ENCODE results near the gene TTC3. TPM values are rescaled to one million over a fixed set of nuclear protein-coding genes. Genes with fewer than 3 reads are reported as not detected.

TTC3 gene
- total RNA-seq, 1 donor from 2014 or later = 203 TPM

DNA sequence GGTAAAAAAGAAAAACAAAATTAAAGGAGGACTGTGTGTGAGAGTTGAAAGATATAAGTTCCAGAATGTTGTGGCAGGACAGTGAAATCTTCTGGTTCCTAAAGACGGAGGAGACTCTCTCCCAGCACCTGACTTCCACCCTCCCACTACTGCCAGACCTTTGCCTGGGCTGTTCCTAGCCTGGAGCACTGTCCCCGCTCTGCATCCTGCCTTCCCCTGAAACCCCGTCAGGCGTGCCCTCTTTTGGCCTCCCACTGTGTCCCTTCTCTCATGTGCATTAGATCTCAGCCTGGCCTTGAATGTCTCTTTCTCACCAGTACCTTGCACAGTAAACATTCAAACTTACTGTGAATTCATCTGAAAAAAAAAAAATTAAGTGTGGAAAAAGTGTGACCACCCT, 120.0 kb downstream of the TTC3 start:
- H3K36me3 Mint-ChIP-seq = peaks cover 59% of the 10 kb centered on the region
- no peaks in the 10 kb centered on the region for H3K4me1 Mint-ChIP-seq (ENCODE audit: unreplicated experiment)
- H3K27me3 Mint-ChIP-seq = no peaks in the 10 kb centered on the region

DNA sequence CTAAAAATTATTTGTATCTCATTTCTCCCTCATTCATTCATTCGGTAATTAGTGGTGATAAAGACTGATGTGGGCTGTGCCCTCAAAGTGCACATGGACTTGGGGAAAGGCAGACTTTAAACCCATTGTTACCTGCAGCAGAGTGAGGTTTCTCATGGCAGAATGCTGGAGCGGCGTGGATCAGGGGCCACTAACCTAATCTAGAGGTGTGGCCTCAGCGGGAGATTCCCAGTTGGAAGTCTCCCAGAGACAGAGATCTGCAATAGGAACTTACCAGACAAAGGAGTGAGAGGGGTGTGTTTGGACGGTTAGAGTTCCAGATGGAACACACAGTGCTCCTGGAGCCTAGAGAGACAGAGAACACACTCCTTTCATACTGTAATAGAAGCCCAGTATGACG, 120.6 kb downstream of the TTC3 start:
- Mint-ChIP-seq H3K9me3 (no peaks in the 10 kb centered on the region), H3K27ac (no peak overlapping the region), H3K4me3 (no peak overlapping the region), H3K4me1 (ENCODE audit: unreplicated experiment) (no peaks in the 10 kb centered on the region), H3K36me3 (peaks cover 62% of the 10 kb centered on the region), H3K27me3 (no peaks in the 10 kb centered on the region)
- TF ChIP-seq, protein P1, sequence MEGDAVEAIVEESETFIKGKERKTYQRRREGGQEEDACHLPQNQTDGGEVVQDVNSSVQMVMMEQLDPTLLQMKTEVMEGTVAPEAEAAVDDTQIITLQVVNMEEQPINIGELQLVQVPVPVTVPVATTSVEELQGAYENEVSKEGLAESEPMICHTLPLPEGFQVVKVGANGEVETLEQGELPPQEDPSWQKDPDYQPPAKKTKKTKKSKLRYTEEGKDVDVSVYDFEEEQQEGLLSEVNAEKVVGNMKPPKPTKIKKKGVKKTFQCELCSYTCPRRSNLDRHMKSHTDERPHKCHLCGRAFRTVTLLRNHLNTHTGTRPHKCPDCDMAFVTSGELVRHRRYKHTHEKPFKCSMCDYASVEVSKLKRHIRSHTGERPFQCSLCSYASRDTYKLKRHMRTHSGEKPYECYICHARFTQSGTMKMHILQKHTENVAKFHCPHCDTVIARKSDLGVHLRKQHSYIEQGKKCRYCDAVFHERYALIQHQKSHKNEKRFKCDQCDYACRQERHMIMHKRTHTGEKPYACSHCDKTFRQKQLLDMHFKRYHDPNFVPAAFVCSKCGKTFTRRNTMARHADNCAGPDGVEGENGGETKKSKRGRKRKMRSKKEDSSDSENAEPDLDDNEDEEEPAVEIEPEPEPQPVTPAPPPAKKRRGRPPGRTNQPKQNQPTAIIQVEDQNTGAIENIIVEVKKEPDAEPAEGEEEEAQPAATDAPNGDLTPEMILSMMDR (conservative IDR thresholded peaks at IDR 0.05) = no peak
- DNase-seq (ENCODE audit: extremely low spot score, unreplicated experiment) = no peak

More for the DNA sequence above, 120.0 kb downstream of the TTC3 start:
- Mint-ChIP-seq H3K27ac (no peak overlapping the region), H3K9me3 (no peaks in the 10 kb centered on the region), H3K4me3 (no peak overlapping the region)
- no peak for DNase-seq (ENCODE audit: extremely low spot score, unreplicated experiment)
- TF ChIP-seq, protein P1 (conservative IDR thresholded peaks at IDR 0.05) = no peak

DNA sequence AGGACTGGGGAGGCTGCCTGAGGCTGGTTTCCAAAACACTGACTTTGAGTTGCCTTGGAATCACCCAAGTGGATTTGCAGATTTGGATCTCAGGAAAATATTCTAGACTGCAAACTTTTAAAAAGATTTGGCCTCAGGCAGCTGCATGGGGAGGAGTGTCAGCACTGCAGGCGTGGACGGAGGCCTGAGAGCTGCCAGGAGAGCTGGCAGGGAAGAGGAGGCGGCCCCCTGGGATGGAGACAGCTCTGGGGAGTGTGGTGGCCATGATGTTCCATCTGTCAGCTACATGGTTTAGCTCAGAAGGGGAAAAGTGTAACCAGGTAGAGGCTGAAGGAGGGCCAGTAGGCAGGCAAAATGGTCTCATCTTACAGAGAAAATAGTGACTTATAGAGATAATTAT, 122.0 kb downstream of the TTC3 start:
- Mint-ChIP-seq H3K36me3 (peaks cover 61% of the 10 kb centered on the region), H3K9me3 (no peaks in the 10 kb centered on the region), H3K27me3 (no peaks in the 10 kb centered on the region), H3K27ac (no peak overlapping the region), H3K4me3 (no peak overlapping the region), H3K4me1 (ENCODE audit: unreplicated experiment) (no peaks in the 10 kb centered on the region)
- TF ChIP-seq, protein P1 (conservative IDR thresholded peaks at IDR 0.05) = no peak
- DNase-seq (ENCODE audit: extremely low spot score, unreplicated experiment) = no peak

DNA sequence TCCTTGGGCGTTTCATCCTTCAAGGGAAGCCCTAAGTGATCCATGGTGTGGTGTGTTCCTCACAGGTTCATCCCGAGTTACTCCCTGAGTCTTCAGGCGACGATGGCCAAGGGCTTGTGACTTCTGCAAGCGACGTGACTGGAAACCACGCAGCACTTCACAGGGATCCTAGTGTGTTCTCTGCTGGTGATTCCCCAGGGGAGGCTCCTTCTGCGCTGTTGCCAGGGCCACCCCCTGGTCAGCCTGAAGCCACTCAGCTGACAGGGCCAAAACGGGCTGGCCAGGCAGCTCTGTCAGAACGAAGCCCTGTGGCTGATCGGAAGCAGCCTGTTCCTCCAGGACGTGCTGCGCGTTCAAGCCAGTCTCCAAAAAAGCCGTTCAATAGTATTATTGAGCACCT, 122.6 kb downstream of the TTC3 start:
- no peaks in the 10 kb centered on the region for H3K27me3 Mint-ChIP-seq
- TF ChIP-seq, protein P1 (conservative IDR thresholded peaks at IDR 0.05) = no peak
- H3K36me3 Mint-ChIP-seq = peaks cover 58% of the 10 kb centered on the region
- no peaks in the 10 kb centered on the region for H3K9me3 Mint-ChIP-seq
- DNase-seq (ENCODE audit: extremely low spot score, unreplicated experiment) = no peak
- H3K4me1 Mint-ChIP-seq (ENCODE audit: unreplicated experiment) = no peaks in the 10 kb centered on the region
- no peak overlapping the region for H3K4me3 Mint-ChIP-seq
- H3K27ac Mint-ChIP-seq = no peak overlapping the region

DNA sequence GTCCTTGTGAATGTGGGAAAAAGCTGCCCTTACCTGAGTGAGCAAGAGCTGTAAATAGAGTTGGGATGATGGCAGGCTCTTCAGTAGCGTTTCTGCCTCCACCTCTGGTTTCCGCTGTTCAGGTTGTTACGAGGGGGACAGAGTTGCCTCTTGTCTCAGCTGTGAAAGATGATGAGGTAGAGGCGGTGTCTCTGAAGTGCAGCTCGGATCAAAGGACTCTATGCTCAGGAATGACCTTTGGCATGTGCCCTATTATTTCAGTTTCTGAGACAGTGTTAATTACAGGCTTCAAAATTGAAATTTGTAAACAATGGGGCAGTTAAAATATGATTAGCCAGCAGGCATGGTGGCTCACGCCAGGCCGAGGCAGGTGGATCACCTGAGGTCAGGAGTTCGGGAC, 123.8 kb downstream of the TTC3 start:
- TF ChIP-seq, protein P1 (conservative IDR thresholded peaks at IDR 0.05) = no peak
- no peak overlapping the region for H3K27ac Mint-ChIP-seq
- no peaks in the 10 kb centered on the region for H3K4me1 Mint-ChIP-seq (ENCODE audit: unreplicated experiment)
- peaks cover 61% of the 10 kb centered on the region for H3K36me3 Mint-ChIP-seq
- H3K4me3 Mint-ChIP-seq = no peak overlapping the region
- H3K9me3 Mint-ChIP-seq = no peaks in the 10 kb centered on the region
- H3K27me3 Mint-ChIP-seq = no peaks in the 10 kb centered on the region
- DNase-seq (ENCODE audit: extremely low spot score, unreplicated experiment) = no peak

DNA sequence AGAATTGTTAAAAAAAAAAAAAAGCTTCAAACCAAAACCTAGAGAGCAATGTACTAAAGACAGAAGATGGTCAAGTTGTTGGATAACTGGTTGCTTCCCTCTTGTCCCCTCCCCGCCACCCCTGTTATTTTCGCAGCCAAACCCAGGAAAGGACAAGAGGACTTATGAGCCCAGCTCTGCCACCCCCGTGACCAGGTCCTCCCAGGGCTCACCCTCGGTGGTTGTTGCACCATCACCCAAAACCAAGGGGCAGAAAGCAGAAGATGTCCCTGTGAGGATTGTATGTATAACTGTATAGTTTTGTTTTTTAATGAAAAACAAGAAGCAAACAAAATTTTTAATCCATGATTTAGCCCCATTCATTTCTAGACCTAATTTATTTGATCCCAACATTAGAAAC, 124.7 kb downstream of the TTC3 start:
- peaks cover 62% of the 10 kb centered on the region for H3K36me3 Mint-ChIP-seq
- no peaks in the 10 kb centered on the region for H3K27me3 Mint-ChIP-seq
- no peaks in the 10 kb centered on the region for H3K9me3 Mint-ChIP-seq
- H3K27ac Mint-ChIP-seq = no peak overlapping the region
- TF ChIP-seq, protein P1 (conservative IDR thresholded peaks at IDR 0.05) = no peak
- DNase-seq (ENCODE audit: extremely low spot score, unreplicated experiment) = no peak
- H3K4me1 Mint-ChIP-seq (ENCODE audit: unreplicated experiment) = no peaks in the 10 kb centered on the region
- H3K4me3 Mint-ChIP-seq = no peak overlapping the region

Data from type B pancreatic cell (in vitro differentiated cells).